ENCODE data around the gene TRAPPC12. TPM values are rescaled to one million over a fixed set of nuclear protein-coding genes. Genes with fewer than 3 reads are reported as not detected.
"Not testable (repeated sequence)": the region's sequence is repeated elsewhere in the genome, so short reads cannot be mapped to it uniquely, and the experiment has no call there.

Gene TRAPPC12
- total and polyA plus RNA-seq, 4 donors, result 47.6 to 163 (median 104) TPM

GRCh38 chr2:3454005-3454404 lies 74.5 kb downstream of the TRAPPC12 start:
- H3K4me3 ChIP-seq (ENCODE audit: low read length in 2 of 2); H3K36me3 ChIP-seq (ENCODE audit: control insufficient read depth in 1 of 2, insufficient read depth in 2 of 2, low read length in 1 of 2); H3K9me3 ChIP-seq (ENCODE audit: control insufficient read depth, low read length); intact Hi-C loops (cut with DNase I); H3K27ac ChIP-seq (ENCODE audit: low read depth in 1 of 2, low read length in 2 of 2); DNase-seq; H3K4me1 ChIP-seq (ENCODE audit: control insufficient read depth in 1 of 2, insufficient read depth in 2 of 2, low read length in 2 of 2); ATAC-seq (ENCODE audit: low FRiP score); H3K27me3 ChIP-seq (ENCODE audit: control insufficient read depth in 1 of 2, insufficient read depth in 2 of 2, low read length in 1 of 2): not testable (repeated sequence)
- 87 to 90% methylated on average over 5 to 6 of the region's 6 CpGs for WGBS, 2 donors

DNA sequence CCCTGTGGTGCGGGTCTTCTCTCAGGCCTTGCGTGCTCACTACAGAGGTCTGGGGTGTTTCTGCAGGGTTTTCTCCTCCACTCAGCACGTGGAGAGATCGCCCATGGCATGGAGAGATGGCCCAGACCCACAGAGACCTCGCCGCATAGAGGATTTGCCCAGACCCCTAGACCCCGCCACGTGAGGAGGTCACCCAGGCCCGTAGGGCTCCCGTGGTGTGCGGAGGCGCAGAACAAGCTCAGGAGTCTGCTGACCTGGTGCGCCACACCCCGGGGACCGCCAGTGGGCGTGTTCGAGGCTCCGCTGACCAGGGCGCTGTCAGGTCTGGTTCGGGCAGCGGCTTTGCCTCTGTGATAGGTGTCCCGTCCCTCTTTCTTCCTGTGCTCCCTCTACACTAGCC lies 75.3 kb downstream of the TRAPPC12 start:
- ATAC-seq (ENCODE audit: low FRiP score) (no peak), DNase-seq (peak in 1 of 2 donors; percentile 62)
- Histone ChIP-seq H3K4me1 (ENCODE audit: control insufficient read depth in 1 of 2, insufficient read depth in 2 of 2, low read length in 2 of 2) (no peaks in the 10 kb centered on the region), H3K27me3 (ENCODE audit: control insufficient read depth in 1 of 2, insufficient read depth in 2 of 2, low read length in 1 of 2) (no peaks in the 10 kb centered on the region), H3K4me3 (ENCODE audit: low read length in 2 of 2) (no peak overlapping the region), H3K27ac (ENCODE audit: low read depth in 1 of 2, low read length in 2 of 2) (no peak overlapping the region), H3K36me3 (ENCODE audit: control insufficient read depth in 1 of 2, insufficient read depth in 2 of 2, low read length in 1 of 2) (peaks cover 0 to 9% of the 10 kb centered on the region in 2 donors), H3K9me3 (ENCODE audit: control insufficient read depth, low read length) (no peaks in the 10 kb centered on the region)
- intact Hi-C loops (cut with DNase I), result no loop called here
- 96% methylated on average over 22 of the region's 22 CpGs for WGBS, 2 donors

- Histone ChIP-seq H3K27ac (ENCODE audit: low read depth in 1 of 2, low read length in 2 of 2) (no peak overlapping the region), H3K36me3 (ENCODE audit: control insufficient read depth in 1 of 2, insufficient read depth in 2 of 2, low read length in 1 of 2) (peaks cover 0 to 9% of the 10 kb centered on the region in 2 donors), H3K4me3 (ENCODE audit: low read length in 2 of 2) (no peak overlapping the region), H3K9me3 (ENCODE audit: control insufficient read depth, low read length) (no peaks in the 10 kb centered on the region), H3K27me3 (ENCODE audit: control insufficient read depth in 1 of 2, insufficient read depth in 2 of 2, low read length in 1 of 2) (no peaks in the 10 kb centered on the region), H3K4me1 (ENCODE audit: control insufficient read depth in 1 of 2, insufficient read depth in 2 of 2, low read length in 2 of 2) (no peaks in the 10 kb centered on the region)
- DNase-seq, result no peak
- intact Hi-C loops (cut with DNase I), result no loop called here
- ATAC-seq (ENCODE audit: low FRiP score), result no peak
- WGBS, 2 donors, result 96% methylated on average over 14 of the region's 14 CpGs
These were observed 76.6 kb downstream of the TRAPPC12 start for GRCh38 chr2:3456125-3456524.

GRCh38 chr2:3457524-3458395 lies 78.3 kb downstream of the TRAPPC12 start:
- Histone ChIP-seq H3K9me3 (ENCODE audit: control insufficient read depth, low read length) (no peaks in the 10 kb centered on the region), H3K4me3 (ENCODE audit: low read length in 2 of 2) (no peak overlapping the region), H3K4me1 (ENCODE audit: control insufficient read depth in 1 of 2, insufficient read depth in 2 of 2, low read length in 2 of 2) (no peaks in the 10 kb centered on the region), H3K36me3 (ENCODE audit: control insufficient read depth in 1 of 2, insufficient read depth in 2 of 2, low read length in 1 of 2) (peaks cover 0 to 8% of the 10 kb centered on the region in 2 donors), H3K27ac (ENCODE audit: low read depth in 1 of 2, low read length in 2 of 2) (no peak overlapping the region), H3K27me3 (ENCODE audit: control insufficient read depth in 1 of 2, insufficient read depth in 2 of 2, low read length in 1 of 2) (no peaks in the 10 kb centered on the region)
- DNase-seq, result peak in 1 of 2 donors; percentile 68
- intact Hi-C loops (cut with DNase I), result no loop called here
- WGBS, 2 donors, result 90 to 91% methylated on average over 30 of the region's 30 CpGs
- no peak for ATAC-seq (ENCODE audit: low FRiP score)

- WGBS, 2 donors, result 88 to 89% methylated on average over 10 of the region's 10 CpGs
- no peaks in the 10 kb centered on the region for H3K27me3 ChIP-seq (ENCODE audit: control insufficient read depth in 1 of 2, insufficient read depth in 2 of 2, low read length in 1 of 2)
- H3K9me3 ChIP-seq (ENCODE audit: control insufficient read depth, low read length), result no peaks in the 10 kb centered on the region
- peaks cover 0 to 8% of the 10 kb centered on the region in 2 donors for H3K36me3 ChIP-seq (ENCODE audit: control insufficient read depth in 1 of 2, insufficient read depth in 2 of 2, low read length in 1 of 2)
- H3K4me1 ChIP-seq (ENCODE audit: control insufficient read depth in 1 of 2, insufficient read depth in 2 of 2, low read length in 2 of 2), result no peaks in the 10 kb centered on the region
- intact Hi-C loops (cut with DNase I), result no loop called here
- no peak overlapping the region for H3K4me3 ChIP-seq (ENCODE audit: low read length in 2 of 2)
- H3K27ac ChIP-seq (ENCODE audit: low read depth in 1 of 2, low read length in 2 of 2), result no peak overlapping the region
- DNase-seq, result peak in 1 of 2 donors; percentile 51
- ATAC-seq (ENCODE audit: low FRiP score), result no peak
These were observed 79.1 kb downstream of the TRAPPC12 start for GRCh38 chr2:3458396-3459184.

- DNase-seq, result peak in 1 of 2 donors; percentile 66
- Histone ChIP-seq H3K36me3 (ENCODE audit: control insufficient read depth in 1 of 2, insufficient read depth in 2 of 2, low read length in 1 of 2) (peaks cover 0 to 8% of the 10 kb centered on the region in 2 donors), H3K4me3 (ENCODE audit: low read length in 2 of 2) (no peak overlapping the region), H3K27me3 (ENCODE audit: control insufficient read depth in 1 of 2, insufficient read depth in 2 of 2, low read length in 1 of 2) (no peaks in the 10 kb centered on the region), H3K9me3 (ENCODE audit: control insufficient read depth, low read length) (no peaks in the 10 kb centered on the region), H3K27ac (ENCODE audit: low read depth in 1 of 2, low read length in 2 of 2) (no peak overlapping the region), H3K4me1 (ENCODE audit: control insufficient read depth in 1 of 2, insufficient read depth in 2 of 2, low read length in 2 of 2) (no peaks in the 10 kb centered on the region)
- no peak for ATAC-seq (ENCODE audit: low FRiP score)
- intact Hi-C loops (cut with DNase I), result loop anchor here in 1 of 2 donors (5.0 kb wide), 1 partner anchor 37 kb away; no protein-coding TSS in a partner anchor
- 77 to 84% methylated on average over 23 to 25 of the region's 25 CpGs for WGBS, 2 donors
These were observed 79.9 kb downstream of the TRAPPC12 start for GRCh38 chr2:3459185-3460015.

GRCh38 chr2:3460156-3460555 lies 80.7 kb downstream of the TRAPPC12 start:
- Histone ChIP-seq H3K4me1 (ENCODE audit: control insufficient read depth in 1 of 2, insufficient read depth in 2 of 2, low read length in 2 of 2) (no peaks in the 10 kb centered on the region), H3K36me3 (ENCODE audit: control insufficient read depth in 1 of 2, insufficient read depth in 2 of 2, low read length in 1 of 2) (peaks cover 0 to 5% of the 10 kb centered on the region in 2 donors), H3K27me3 (ENCODE audit: control insufficient read depth in 1 of 2, insufficient read depth in 2 of 2, low read length in 1 of 2) (no peaks in the 10 kb centered on the region), H3K4me3 (ENCODE audit: low read length in 2 of 2) (no peak overlapping the region), H3K9me3 (ENCODE audit: control insufficient read depth, low read length) (no peaks in the 10 kb centered on the region), H3K27ac (ENCODE audit: low read depth in 1 of 2, low read length in 2 of 2) (no peak overlapping the region)
- ATAC-seq (ENCODE audit: low FRiP score), result no peak
- WGBS, 2 donors, result 74% methylated on average over 11 of the region's 11 CpGs
- intact Hi-C loops (cut with DNase I), result loop anchor here in 1 of 2 donors (5.0 kb wide), 1 partner anchor 38 kb away; no protein-coding TSS in a partner anchor
- DNase-seq, result peak in 1 of 2 donors; percentile 45

Data from aorta (tissue), 5 donors.